Activated naive CD8-positive, alpha-beta T cell treated with anti-CD3 and anti-CD28 coated beads, Interleukin-2, amount 10 ng/mL, durations not matched to agents 7 days and 5 days (primary cell): ENCODE results near the gene CCDC192. TPM values are rescaled to one million over a fixed set of nuclear protein-coding genes. Genes with fewer than 3 reads are reported as not detected.
A peak's percentile ranks its signal among the peaks of the same experiment; 100 is the strongest.

Experiments used
- ATAC-seq: fragments of 150-1000 bp; cut with Tn5 transposase; one replicate; pipeline ENCODE4 v1.10.0; 2021; ENCODE audit warnings: low read depth, moderate library complexity
- POLR2A ChIA-PET: fragments of 350-600 bp; sonication (Branson Sonifier 250); formaldehyde crosslinking; loops from one replicate; lab custom pipeline; 2021; ENCODE audit warnings: antibody characterized with exemption; lab: Charles Lee
- DNase-seq: peaks from one replicate; pipeline ENCODE4 v3.0.0; 2021
- H3K27ac Mint-ChIP-seq: one replicate; pipeline ENCODE4 v1.8.0; 2022; ENCODE audit warnings: mild to moderate bottlenecking, mixed read lengths
- H3K27me3 Mint-ChIP-seq: one replicate; pipeline ENCODE4 v1.8.0; 2022; ENCODE audit warnings: mild to moderate bottlenecking, moderate library complexity, mixed read lengths
- H3K36me3 Mint-ChIP-seq: one replicate; pipeline ENCODE4 v1.8.0; 2021; ENCODE audit warnings: mild to moderate bottlenecking, mixed read lengths
- H3K4me1 Mint-ChIP-seq: one replicate; pipeline ENCODE4 v1.8.0; 2021; ENCODE audit warnings: mixed read lengths
- H3K4me3 Mint-ChIP-seq: one replicate; pipeline ENCODE4 v1.8.0; 2022; ENCODE audit warnings: mild to moderate bottlenecking, moderate library complexity, mixed read lengths
- H3K9me3 Mint-ChIP-seq: one replicate; pipeline ENCODE4 v1.8.0; 2021; ENCODE audit warnings: mixed read lengths
- total RNA-seq, 2 experiments: library from RNA; stranded (reverse); gene quantifications; one replicate each; pipeline ENCODE4 v1.2.3, GENCODE V29; 2021

CCDC192 gene
- total RNA-seq, 2 experiments from 2014 or later = not detected

GRCh38 chr5:127931396-127931795 lies 228.2 kb downstream of the CCDC192 start:
- Mint-ChIP-seq H3K36me3 (no peaks in the 10 kb centered on the region), H3K4me3 (no peak overlapping the region), H3K4me1 (no peaks in the 10 kb centered on the region), H3K9me3 (peaks cover 2% of the 10 kb centered on the region), H3K27ac (no peak overlapping the region), H3K27me3 (peaks cover 3% of the 10 kb centered on the region)
- ATAC-seq (no peak), DNase-seq (no peak)
- POLR2A ChIA-PET = no interaction called here

- Mint-ChIP-seq H3K9me3 (peaks cover 2% of the 10 kb centered on the region), H3K27ac (no peak overlapping the region), H3K4me1 (peaks cover 3% of the 10 kb centered on the region), H3K36me3 (no peaks in the 10 kb centered on the region), H3K27me3 (no peaks in the 10 kb centered on the region), H3K4me3 (no peak overlapping the region)
- DNase-seq = no peak
- no peak for ATAC-seq
- POLR2A ChIA-PET = no interaction called here
Observed at GRCh38 chr5:127933348-127933747, 230.2 kb downstream of the CCDC192 start.

- ATAC-seq = no peak
- no peak overlapping the region for H3K27ac Mint-ChIP-seq
- no peak overlapping the region for H3K4me3 Mint-ChIP-seq
- no peaks in the 10 kb centered on the region for H3K27me3 Mint-ChIP-seq
- POLR2A ChIA-PET = no interaction called here
- H3K4me1 Mint-ChIP-seq = peaks cover 3% of the 10 kb centered on the region
- DNase-seq = no peak
- no peaks in the 10 kb centered on the region for H3K36me3 Mint-ChIP-seq
- H3K9me3 Mint-ChIP-seq = peaks cover 2% of the 10 kb centered on the region
Observed at GRCh38 chr5:127934791-127935256, 231.6 kb downstream of the CCDC192 start.

- Mint-ChIP-seq H3K36me3 (no peaks in the 10 kb centered on the region), H3K27me3 (no peaks in the 10 kb centered on the region), H3K4me1 (peaks cover 3% of the 10 kb centered on the region), H3K9me3 (peaks cover 2% of the 10 kb centered on the region), H3K4me3 (no peak overlapping the region), H3K27ac (no peak overlapping the region)
- DNase-seq (no peak), ATAC-seq (no peak)
- POLR2A ChIA-PET = no interaction called here
Observed at GRCh38 chr5:127935398-127935797, 232.2 kb downstream of the CCDC192 start.

- no peaks in the 10 kb centered on the region for H3K36me3 Mint-ChIP-seq
- no peak overlapping the region for H3K4me3 Mint-ChIP-seq
- ATAC-seq (peak; percentile 36), DNase-seq (no peak)
- POLR2A ChIA-PET = no interaction called here
- peaks cover 2% of the 10 kb centered on the region for H3K9me3 Mint-ChIP-seq
- no peaks in the 10 kb centered on the region for H3K27me3 Mint-ChIP-seq
- H3K27ac Mint-ChIP-seq = no peak overlapping the region
- H3K4me1 Mint-ChIP-seq = peaks cover 3% of the 10 kb centered on the region
Observed at GRCh38 chr5:127936439-127936972, 233.3 kb downstream of the CCDC192 start.

- no peak for ATAC-seq
- POLR2A ChIA-PET = no interaction called here
- peaks cover 5% of the 10 kb centered on the region for H3K4me1 Mint-ChIP-seq
Observed at GRCh38 chr5:127938746-127939145, 235.6 kb downstream of the CCDC192 start.

GRCh38 chr5:127940854-127941253 lies 237.7 kb downstream of the CCDC192 start:
- DNase-seq (no peak), ATAC-seq (no peak)
- Mint-ChIP-seq H3K4me1 (peaks cover 5% of the 10 kb centered on the region), H3K27me3 (no peaks in the 10 kb centered on the region), H3K4me3 (no peak overlapping the region), H3K9me3 (no peaks in the 10 kb centered on the region), H3K36me3 (no peaks in the 10 kb centered on the region), H3K27ac (no peak overlapping the region)
- POLR2A ChIA-PET = no interaction called here

More at GRCh38 chr5:127938746-127939145, 235.6 kb downstream of the CCDC192 start:
- H3K4me3 Mint-ChIP-seq = no peak overlapping the region
- no peaks in the 10 kb centered on the region for H3K27me3 Mint-ChIP-seq
- no peak for DNase-seq
- H3K36me3 Mint-ChIP-seq = no peaks in the 10 kb centered on the region
- no peaks in the 10 kb centered on the region for H3K9me3 Mint-ChIP-seq
- no peak overlapping the region for H3K27ac Mint-ChIP-seq

- Mint-ChIP-seq H3K27me3 (no peaks in the 10 kb centered on the region), H3K36me3 (no peaks in the 10 kb centered on the region), H3K27ac (peak overlapping the region; percentile 24), H3K4me1 (peaks cover 4% of the 10 kb centered on the region), H3K9me3 (no peaks in the 10 kb centered on the region), H3K4me3 (no peak overlapping the region)
- ATAC-seq = no peak
- DNase-seq = no peak
- POLR2A ChIA-PET = no interaction called here
Observed at GRCh38 chr5:127941646-127942045, 238.5 kb downstream of the CCDC192 start.

GRCh38 chr5:127942246-127943060 lies 239.3 kb downstream of the CCDC192 start:
- ATAC-seq (no peak), DNase-seq (no peak)
- Mint-ChIP-seq H3K4me1 (peaks cover 2% of the 10 kb centered on the region), H3K9me3 (no peaks in the 10 kb centered on the region), H3K4me3 (no peak overlapping the region), H3K27ac (no peak overlapping the region), H3K27me3 (no peaks in the 10 kb centered on the region), H3K36me3 (no peaks in the 10 kb centered on the region)
- POLR2A ChIA-PET = no interaction called here

GRCh38 chr5:127943061-127943371 lies 239.8 kb downstream of the CCDC192 start:
- Mint-ChIP-seq H3K27ac (no peak overlapping the region), H3K4me1 (peaks cover 2% of the 10 kb centered on the region), H3K36me3 (no peaks in the 10 kb centered on the region), H3K9me3 (no peaks in the 10 kb centered on the region), H3K27me3 (no peaks in the 10 kb centered on the region), H3K4me3 (no peak overlapping the region)
- DNase-seq (no peak), ATAC-seq (no peak)
- POLR2A ChIA-PET = no interaction called here

- POLR2A ChIA-PET = interaction anchor here (0.6 kb wide), 1 partner anchor 17 kb away, joined by 3 read pairs; no protein-coding TSS in a partner anchor
- no peaks in the 10 kb centered on the region for H3K9me3 Mint-ChIP-seq
- DNase-seq (no peak), ATAC-seq (no peak)
- no peak overlapping the region for H3K27ac Mint-ChIP-seq
- H3K4me3 Mint-ChIP-seq = no peak overlapping the region
- H3K4me1 Mint-ChIP-seq = peaks cover 2% of the 10 kb centered on the region
- no peaks in the 10 kb centered on the region for H3K36me3 Mint-ChIP-seq
- no peaks in the 10 kb centered on the region for H3K27me3 Mint-ChIP-seq
Observed at GRCh38 chr5:127944125-127944524, 240.9 kb downstream of the CCDC192 start.

- no peak for ATAC-seq
- no peak overlapping the region for H3K4me3 Mint-ChIP-seq
- no peaks in the 10 kb centered on the region for H3K27me3 Mint-ChIP-seq
- no peaks in the 10 kb centered on the region for H3K9me3 Mint-ChIP-seq
- DNase-seq = no peak
- no peaks in the 10 kb centered on the region for H3K4me1 Mint-ChIP-seq
- no peak overlapping the region for H3K27ac Mint-ChIP-seq
- POLR2A ChIA-PET = no interaction called here
- H3K36me3 Mint-ChIP-seq = no peaks in the 10 kb centered on the region
Observed at GRCh38 chr5:127947941-127948340, 244.8 kb downstream of the CCDC192 start.

GRCh38 chr5:127950707-127951391 lies 247.7 kb downstream of the CCDC192 start:
- DNase-seq (no peak), ATAC-seq (no peak)
- Mint-ChIP-seq H3K4me3 (no peak overlapping the region), H3K4me1 (no peaks in the 10 kb centered on the region), H3K36me3 (peaks cover 2% of the 10 kb centered on the region), H3K9me3 (no peaks in the 10 kb centered on the region), H3K27me3 (no peaks in the 10 kb centered on the region), H3K27ac (no peak overlapping the region)
- POLR2A ChIA-PET = no interaction called here

GRCh38 chr5:127951791-127952190 lies 248.6 kb downstream of the CCDC192 start:
- H3K27me3 Mint-ChIP-seq = no peaks in the 10 kb centered on the region
- POLR2A ChIA-PET = no interaction called here
- H3K36me3 Mint-ChIP-seq = peaks cover 2% of the 10 kb centered on the region
- no peak overlapping the region for H3K4me3 Mint-ChIP-seq
- H3K4me1 Mint-ChIP-seq = no peaks in the 10 kb centered on the region
- no peak for ATAC-seq
- H3K27ac Mint-ChIP-seq = no peak overlapping the region
- DNase-seq = no peak
- no peaks in the 10 kb centered on the region for H3K9me3 Mint-ChIP-seq
